Activated CD4-positive, CD25-positive, alpha-beta regulatory T cell treated with anti-CD3 and anti-CD28 coated beads, Interleukin-2, amount 50 U/mL, for 72 hours (primary cell): ENCODE data around the gene OTP.
"Not testable (repeated sequence)": the region's sequence is repeated elsewhere in the genome, so short reads cannot be mapped to it uniquely, and the experiment has no call there.

Source experiments
- DNase-seq: peaks from one replicate; pipeline ENCODE4 v3.0.0; 2021

Gene OTP

GRCh38 chr5:77599679-77600078, 38.8 kb downstream of the OTP start:
- DNase-seq: no peak

- no peak for DNase-seq
These were observed 48.2 kb downstream of the OTP start for GRCh38 chr5:77590347-77590746.

- no peak for DNase-seq
These were observed 50.3 kb downstream of the OTP start for GRCh38 chr5:77588175-77588574.

- no peak for DNase-seq
These were observed 52.4 kb downstream of the OTP start for GRCh38 chr5:77586101-77586500.

- not testable (repeated sequence) for DNase-seq
These were observed 56.4 kb downstream of the OTP start for GRCh38 chr5:77582143-77582542.
